T47D (cell line): ENCODE results near the gene PRKAR2B.
A peak's percentile ranks its signal among the peaks of the same experiment; 100 is the strongest.

Experiments used
- DNase-seq, 2 experiments: peaks; one replicate each; pipeline versions ENCODE4 v3.0.0 to v3.0.0-alpha.2; 2011 to 2012; ENCODE audit warnings: low read depth in 1 of 2, low spot score in 1 of 2
- JUND ChIP-seq: IDR thresholded peaks from 2 replicates; pipeline ENCODE4 v1.6.1; 2012; ENCODE audit warnings: low read depth
- in situ Hi-C: cut with HindIII; loops from 2 replicates; pipeline ENCODE4 v1.10.0; 2016; ENCODE audit warnings: low sequenced_read_pairs, low pct_unique_long_range_greater_than_20kb

PRKAR2B gene

DNA sequence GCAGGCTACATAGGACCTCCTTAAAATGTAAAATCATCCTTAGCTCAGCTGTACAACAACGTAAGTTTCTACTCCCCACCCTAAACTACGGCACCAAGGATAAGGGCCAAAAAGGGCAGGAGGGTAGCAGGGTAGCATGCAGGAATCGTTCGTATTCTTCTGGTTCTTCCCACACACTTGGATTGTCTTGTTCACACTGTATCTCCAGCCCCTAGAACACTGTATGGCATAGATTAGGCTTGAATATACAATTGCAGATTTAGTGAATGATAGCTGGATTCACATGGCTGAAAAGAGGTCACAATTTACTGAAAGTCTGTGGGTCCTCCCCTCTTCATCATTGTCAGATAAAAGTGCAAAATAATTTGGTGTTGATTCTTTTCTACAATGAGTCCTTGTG, 28.2 kb upstream of the PRKAR2B start:
- in situ Hi-C loops, result no loop called here
- TF ChIP-seq JUND, result no peak
- no peak for DNase-seq

DNA sequence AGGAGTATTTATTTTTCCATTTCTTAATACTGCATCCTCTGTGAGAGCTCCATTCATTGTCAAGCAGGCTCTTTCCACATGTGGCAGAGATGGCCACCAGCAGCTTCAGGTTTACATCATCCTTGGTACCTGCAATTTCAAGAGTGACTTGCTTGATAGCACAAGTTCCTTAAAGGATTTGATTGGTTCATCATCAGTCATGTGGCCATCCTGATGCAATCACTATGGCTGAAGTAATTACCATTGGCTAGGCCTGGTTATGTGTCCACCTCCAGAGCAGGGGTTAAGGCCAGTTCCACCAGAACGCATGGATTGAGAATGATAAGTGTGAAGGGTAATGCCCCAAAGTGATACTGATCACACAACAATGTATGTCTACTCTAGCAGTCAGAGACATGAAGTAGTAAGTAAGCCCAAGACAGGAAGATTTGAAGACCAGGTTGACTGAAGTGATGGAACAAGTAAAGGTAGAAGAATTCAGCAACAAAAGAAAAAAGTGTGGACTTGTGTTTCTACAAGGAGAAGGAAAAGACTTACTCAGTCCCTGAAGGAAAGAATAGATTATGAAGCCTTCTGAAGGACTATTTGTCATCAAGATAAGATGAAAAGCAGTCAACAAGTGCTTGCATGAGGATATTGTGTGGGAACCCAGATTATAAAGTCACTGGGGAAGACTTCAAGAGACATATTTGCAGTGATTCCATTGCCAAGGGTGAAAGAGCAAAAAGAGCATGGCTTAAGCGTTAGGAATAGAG, 26.4 kb upstream of the PRKAR2B start:
- in situ Hi-C loops, result no loop called here
- TF ChIP-seq JUND, result no peak
- DNase-seq, result no peak

DNA sequence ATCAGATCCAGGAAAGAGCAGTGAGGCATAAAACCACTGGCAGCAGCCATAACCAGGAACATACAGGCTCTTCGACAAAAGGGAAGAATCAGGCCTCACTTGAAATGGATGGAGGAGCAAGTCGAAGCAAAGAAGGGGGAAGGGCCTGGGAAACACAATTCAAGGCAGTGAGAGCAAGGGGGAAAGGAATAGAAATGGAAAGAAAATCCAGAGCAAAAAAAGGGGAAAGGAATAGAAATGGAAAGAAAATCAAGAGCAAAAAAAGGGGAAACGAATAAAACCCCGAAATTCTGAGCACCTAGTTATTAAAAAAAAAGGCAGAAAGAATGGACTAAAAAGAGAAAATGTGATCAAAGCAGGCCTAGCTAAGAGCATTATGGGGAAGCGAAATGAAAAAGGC, 24.1 kb upstream of the PRKAR2B start:
- TF ChIP-seq JUND, result no peak
- no peak for DNase-seq
- in situ Hi-C loops, result no loop called here

DNA sequence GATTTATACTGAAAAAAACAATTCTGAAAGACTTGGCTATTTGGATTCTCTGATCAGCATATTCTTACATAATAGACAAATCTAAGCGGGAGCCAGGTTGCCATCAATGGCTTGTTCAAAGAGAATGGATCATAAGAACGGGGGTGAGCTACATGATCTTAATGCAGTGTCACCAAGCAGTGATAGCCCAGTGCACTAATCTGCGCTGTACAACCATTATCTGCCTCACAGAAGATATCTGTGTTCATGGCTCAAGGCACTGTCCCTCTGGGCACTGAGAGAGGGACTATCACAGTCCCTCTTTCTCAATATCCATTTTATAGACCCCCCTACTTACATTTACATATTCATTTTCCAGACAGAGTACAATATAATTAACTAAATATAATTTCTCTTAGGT, 22.9 kb upstream of the PRKAR2B start:
- no peak for DNase-seq
- TF ChIP-seq JUND, result no peak
- in situ Hi-C loops, result no loop called here

DNA sequence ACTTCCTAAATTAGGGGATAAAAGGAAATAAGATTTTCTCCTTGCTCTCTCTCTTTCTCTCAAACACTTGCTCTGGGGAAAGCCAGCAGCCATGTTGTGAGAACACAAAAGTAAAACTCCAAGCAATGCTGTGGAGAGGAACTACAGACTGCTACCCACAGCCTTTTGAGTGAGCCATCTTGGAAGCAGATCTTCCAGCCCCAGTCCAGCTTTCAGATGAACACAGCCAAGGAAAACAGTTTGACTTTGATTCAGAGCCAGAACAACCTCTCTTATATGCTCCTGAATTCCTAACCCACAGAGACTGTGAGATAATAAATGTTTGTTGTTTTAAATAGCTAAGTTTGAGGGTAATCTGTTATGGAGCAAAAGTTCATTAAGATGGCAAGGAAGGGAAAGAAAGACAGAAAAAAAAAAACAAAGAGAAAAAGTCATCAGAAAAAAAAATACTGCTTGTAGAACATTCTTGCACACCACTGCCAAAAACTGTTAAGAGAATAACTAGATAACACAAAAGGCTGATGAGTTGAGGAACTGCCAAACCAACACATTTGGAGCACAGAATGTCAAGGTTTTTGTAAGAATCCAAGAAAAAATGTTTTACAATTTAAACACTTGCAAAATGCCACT, 20.9 kb upstream of the PRKAR2B start:
- in situ Hi-C loops, result no loop called here
- no peak for TF ChIP-seq JUND
- DNase-seq, result no peak

DNA sequence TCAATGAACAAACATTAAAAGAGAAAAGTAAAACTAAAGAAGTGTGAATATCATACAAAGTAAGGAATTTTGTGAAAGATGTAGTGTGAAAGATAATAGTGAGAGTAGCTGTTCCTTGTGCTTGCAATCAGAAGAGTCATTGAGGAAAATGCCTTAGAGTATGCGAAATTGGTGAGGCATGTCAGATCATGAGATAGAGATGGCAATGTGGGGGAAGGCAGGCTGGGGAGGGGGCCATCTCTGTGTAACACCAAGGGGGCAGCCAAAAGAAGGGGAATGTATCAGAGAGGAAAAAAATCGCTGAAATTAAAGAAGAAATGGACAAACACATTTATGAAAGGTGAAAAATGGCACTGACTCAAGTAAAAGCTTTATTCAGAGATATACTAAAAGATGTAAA, 19.6 kb upstream of the PRKAR2B start:
- DNase-seq, result no peak
- no peak for TF ChIP-seq JUND
- in situ Hi-C loops, result no loop called here

DNA sequence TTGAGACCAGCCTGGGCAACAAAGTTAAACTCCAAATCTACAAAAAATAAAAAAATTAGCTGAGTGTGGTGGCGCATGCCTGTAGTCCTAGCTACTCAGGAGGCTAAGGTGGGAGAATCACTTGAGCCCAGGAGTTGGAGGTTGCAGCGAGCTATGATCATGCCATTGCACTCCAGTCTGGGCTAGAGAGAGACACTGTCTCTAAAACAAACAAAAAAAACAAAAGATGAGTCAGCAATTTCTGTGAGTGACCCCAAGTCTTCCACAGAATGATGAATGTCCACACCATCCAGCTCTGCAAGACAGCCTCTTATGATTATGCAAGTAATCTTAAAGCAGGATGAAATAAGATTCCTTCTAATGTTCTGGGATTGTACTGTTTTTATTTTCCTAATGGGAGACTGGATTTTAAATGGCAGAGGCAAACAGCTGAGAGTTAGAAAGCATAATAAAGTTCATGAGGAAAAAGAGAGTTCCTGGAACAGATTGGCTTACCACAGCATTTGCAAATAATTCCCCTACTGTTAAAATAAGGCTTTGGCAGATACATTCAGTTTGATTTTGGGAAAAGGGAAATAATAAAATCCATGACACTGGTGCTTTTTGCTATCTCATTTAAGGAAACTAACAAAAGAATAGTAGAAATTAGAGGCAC, 18.9 kb upstream of the PRKAR2B start:
- in situ Hi-C loops, result no loop called here
- no peak for TF ChIP-seq JUND
- peak in 1 of 2 experiments; percentile 13 for DNase-seq

DNA sequence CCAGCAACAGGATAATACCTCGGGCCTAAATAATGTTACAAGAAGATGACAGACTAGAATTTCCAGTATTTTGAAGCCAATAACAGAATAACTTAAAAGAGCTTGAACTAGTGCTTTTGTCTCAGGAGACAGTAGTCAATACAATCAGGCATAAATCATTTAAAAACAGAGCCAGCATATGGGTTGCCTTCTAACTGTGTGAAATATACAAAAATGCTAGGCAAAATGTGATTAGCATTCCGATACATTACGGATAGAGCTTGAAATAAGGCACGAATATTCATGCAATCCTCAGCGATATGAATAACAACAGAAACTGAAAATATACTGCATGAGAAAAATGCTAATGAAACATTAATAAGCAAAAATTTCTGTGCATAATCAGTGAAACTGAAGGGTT, 18.3 kb upstream of the PRKAR2B start:
- in situ Hi-C loops, result no loop called here
- no peak for DNase-seq
- no peak for TF ChIP-seq JUND

DNA sequence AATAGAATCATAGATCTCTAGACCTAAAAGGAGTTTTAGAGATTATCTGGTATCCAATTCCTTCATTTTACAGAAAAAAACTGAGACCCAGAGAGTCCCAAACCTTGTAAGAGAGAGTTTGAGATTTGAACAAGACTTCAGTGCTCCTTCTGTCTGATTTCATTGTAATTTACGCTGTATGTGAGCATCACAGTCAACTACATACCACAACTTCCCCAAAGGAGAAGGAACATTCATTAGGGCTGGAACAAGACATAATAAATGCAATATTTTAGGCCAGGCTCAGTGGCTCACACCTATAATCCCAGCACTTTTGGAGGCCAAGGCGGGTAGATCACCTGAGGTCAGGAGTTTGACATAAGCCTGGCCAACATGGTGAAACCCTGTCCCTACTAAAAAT, 17.3 kb upstream of the PRKAR2B start:
- TF ChIP-seq JUND, result no peak
- in situ Hi-C loops, result no loop called here
- DNase-seq, result no peak

DNA sequence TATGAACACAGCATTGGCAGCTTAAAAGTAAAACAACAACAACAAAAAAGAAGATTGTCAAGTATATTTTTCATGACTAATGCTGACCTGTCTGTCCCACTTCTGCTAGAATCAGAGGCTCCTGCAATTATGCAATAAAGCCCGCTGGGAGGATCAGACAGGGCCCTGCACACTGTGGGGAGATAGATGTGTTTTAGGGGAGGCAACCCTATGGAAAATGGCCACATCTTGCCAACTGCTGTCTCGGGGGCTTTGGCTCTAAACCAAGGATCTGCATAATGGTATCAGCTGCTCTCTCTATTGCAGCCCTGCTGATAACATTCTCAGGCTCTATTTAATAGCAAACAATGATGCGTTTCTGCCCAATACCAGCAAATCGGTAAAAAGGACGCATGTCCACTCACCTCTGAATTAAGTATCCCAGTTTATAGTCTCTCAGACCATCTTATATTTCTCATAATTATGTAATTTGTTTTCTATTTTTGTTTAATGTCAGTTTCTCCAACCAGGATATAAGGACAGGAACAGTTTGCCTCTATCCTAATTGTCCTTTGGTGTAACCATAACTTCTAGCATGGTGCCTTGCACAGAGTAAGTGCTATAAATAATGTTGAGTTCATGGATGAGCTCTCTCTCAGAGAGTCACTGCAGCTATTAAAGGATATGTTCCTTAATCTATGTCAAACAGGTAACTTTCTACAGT, 15.3 kb upstream of the PRKAR2B start:
- no peak for TF ChIP-seq JUND
- DNase-seq, result no peak

DNA sequence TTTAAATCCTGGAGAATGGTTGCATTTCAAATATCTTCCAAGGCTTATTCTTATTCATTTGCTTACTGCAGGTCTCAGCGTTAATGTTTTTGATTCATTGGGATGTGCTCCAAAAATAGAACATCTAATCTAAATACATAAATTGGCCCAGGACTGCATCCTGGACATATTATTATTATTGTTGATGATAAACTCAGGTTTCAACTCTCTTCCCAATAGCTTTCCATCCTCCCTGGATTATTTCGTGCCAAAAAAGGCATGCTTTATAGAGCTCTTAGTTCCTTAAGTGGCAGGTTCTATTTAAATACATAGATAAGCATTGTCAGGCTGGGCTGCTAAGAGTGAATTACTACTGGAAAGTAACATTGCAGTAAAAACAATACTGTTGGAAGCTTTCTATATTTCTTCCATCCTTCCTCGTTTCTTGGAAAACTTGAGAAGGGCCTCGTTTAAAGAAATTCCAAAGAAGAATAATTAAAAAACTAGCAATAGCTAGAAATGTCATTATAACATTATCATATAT, 14.7 kb upstream of the PRKAR2B start:
- no peak for TF ChIP-seq JUND
- in situ Hi-C loops, result no loop called here
- no peak for DNase-seq

More for the DNA sequence above, 15.3 kb upstream of the PRKAR2B start:
- in situ Hi-C loops, result no loop called here

DNA sequence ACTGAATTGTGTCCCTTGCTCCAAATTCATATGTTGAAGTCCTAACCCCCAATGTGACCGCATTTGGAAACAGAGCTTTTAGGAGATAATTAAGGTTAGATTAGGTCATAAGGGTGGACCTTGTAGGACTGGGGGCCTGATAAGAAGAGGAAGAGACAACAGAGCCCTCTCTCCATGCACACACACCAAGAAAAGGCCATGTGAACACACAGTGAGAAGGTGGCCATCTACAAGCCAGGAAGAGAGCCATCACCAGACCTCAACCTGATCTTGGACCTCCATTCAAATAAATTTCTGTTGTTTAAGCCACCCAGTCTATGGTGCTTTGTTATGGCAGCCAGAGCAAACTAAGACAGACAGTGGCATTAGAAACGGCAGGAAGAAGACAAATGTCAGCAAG, 12.5 kb upstream of the PRKAR2B start:
- in situ Hi-C loops, result no loop called here
- no peak for DNase-seq
- TF ChIP-seq JUND, result no peak
